GM10266 (cell line): ENCODE measurements around the gene GOLGB1.
"Not testable (repeated sequence)": the region's sequence is repeated elsewhere in the genome, so short reads cannot be mapped to it uniquely, and the experiment has no call there.

Experiments used
- DNase-seq: peaks from one replicate; pipeline ENCODE4 v3.0.0; 2012; ENCODE audit errors: extremely low spot score
- TF ChIP-seq, protein P1 (sequence below): IDR thresholded peaks from 2 replicates; pipeline ENCODE4 v1.5.1; 2012; ENCODE audit warnings: mild to moderate bottlenecking, low read depth; ENCODE audit not compliant: control insufficient read depth, insufficient read depth; ENCODE audit errors: missing control alignments

The GOLGB1 gene

DNA sequence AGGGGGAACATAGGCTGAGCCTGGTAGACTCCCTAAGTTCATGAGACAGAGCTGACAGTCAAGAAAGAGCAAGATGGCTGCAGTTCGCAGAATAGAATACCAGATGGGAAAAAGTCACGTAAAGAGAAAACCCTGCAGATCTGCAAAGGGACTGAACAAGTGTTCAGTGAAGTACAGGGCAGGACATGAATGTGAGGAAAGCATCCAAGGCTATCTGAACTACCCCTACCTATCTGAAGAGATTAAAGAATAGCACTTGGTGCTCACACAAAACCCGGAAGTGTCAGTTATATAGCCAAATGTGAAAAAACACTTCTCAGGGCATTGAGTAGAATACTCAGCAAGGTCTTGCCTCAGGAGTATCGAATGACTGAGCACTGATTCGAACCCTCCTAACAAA, 44.0 kb downstream of the GOLGB1 start:
- no peak for DNase-seq
- TF ChIP-seq, protein P1, sequence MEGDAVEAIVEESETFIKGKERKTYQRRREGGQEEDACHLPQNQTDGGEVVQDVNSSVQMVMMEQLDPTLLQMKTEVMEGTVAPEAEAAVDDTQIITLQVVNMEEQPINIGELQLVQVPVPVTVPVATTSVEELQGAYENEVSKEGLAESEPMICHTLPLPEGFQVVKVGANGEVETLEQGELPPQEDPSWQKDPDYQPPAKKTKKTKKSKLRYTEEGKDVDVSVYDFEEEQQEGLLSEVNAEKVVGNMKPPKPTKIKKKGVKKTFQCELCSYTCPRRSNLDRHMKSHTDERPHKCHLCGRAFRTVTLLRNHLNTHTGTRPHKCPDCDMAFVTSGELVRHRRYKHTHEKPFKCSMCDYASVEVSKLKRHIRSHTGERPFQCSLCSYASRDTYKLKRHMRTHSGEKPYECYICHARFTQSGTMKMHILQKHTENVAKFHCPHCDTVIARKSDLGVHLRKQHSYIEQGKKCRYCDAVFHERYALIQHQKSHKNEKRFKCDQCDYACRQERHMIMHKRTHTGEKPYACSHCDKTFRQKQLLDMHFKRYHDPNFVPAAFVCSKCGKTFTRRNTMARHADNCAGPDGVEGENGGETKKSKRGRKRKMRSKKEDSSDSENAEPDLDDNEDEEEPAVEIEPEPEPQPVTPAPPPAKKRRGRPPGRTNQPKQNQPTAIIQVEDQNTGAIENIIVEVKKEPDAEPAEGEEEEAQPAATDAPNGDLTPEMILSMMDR = no peak

GRCh38 chr3:121703973-121704372, 45.6 kb downstream of the GOLGB1 start:
- TF ChIP-seq, protein P1 = no peak

GRCh38 chr3:121698901-121699300, 50.6 kb downstream of the GOLGB1 start:
- TF ChIP-seq, protein P1 = no peak
- no peak for DNase-seq

More at GRCh38 chr3:121703973-121704372, 45.6 kb downstream of the GOLGB1 start:
- no peak for DNase-seq

GRCh38 chr3:121698476-121698875, 51.1 kb downstream of the GOLGB1 start:
- TF ChIP-seq, protein P1 = no peak
- no peak for DNase-seq

DNA sequence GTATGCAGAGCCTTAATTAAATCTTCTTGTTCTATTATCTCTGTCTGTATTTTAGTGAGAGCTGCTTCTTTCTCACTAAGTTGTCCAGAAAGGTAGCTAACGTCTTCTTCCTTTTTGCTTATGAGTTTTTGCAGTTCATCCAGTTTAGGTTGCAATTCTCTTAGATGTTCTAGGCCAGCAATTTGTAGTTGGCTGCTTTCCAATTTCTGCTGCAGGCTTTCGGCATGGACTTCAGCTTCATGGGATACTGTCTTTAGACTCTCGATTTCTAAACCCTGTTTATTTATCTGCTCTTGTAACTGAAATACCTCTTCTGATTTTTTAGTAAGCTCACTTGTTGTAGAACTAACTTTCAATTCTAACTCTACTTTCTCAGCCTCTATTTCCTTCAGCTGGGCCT, 53.4 kb downstream of the GOLGB1 start:
- TF ChIP-seq, protein P1 = no peak
- no peak for DNase-seq

- TF ChIP-seq, protein P1 = no peak
- DNase-seq = no peak
Measured at GRCh38 chr3:121692010-121692699, 57.4 kb downstream of the GOLGB1 start.

GRCh38 chr3:121690777-121691405, 58.6 kb downstream of the GOLGB1 start:
- TF ChIP-seq, protein P1 = no peak
- peak; percentile 56 for DNase-seq

GRCh38 chr3:121688747-121689146, 60.8 kb downstream of the GOLGB1 start:
- not testable (repeated sequence) for DNase-seq
